ENCODE measurements around the gene DPP4. TPM values are rescaled to one million over a fixed set of nuclear protein-coding genes. Genes with fewer than 3 reads are reported as not detected.

DPP4 gene
- total RNA-seq: 10 to 100 TPM; 20.8 to 22.4 TPM

DNA sequence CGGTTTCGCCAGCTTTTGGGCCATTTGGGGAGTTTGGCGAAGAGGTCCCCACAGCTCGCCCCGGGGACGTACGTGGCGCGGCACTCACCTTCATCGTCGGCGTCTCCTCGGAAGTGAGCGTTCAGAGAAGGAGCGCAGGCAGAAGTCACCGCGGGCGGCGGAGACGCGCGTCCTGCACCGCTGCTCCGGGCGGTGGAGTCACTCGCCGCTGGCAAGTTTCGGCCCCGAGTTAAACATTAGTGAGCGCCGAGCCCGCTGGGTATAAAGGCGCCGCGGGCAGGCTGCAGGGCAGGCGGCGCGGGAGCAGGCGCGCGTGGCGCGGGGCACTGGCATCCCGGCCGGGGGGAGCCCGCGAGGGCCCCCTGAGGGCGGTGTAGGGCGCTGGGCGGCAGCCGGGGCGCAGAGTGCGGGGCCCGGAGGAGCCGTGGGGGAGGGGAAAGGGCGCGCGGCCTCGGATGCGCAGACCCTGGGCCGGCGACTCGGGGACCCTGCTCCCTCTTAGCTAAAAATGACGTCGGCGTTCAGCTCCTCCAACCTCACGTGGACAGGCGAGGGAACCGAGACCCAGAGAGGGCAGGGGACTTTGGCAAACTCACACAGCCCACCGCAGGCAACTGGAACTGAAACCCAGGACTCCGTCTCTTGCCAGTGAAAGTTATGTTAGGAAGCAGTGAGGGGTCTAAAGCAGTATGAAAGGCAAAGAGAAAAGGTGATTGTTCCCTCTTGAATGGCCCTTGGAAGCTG, at the start of gene DPP4:
TSS of gene DPP4 (minus strand) at position 328 of the 744 bp plus-strand sequence. CDS start at position 94, 234 bp downstream.
- H3K36me3 Mint-ChIP-seq: peaks cover 21% of the 10 kb centered on the region
- H3K4me1 Mint-ChIP-seq: peaks cover 35% of the 10 kb centered on the region
- peaks cover 7% of the 10 kb centered on the region for H3K9me3 Mint-ChIP-seq

GRCh38 chr2:162118166-162119031, 44.4 kb upstream of the DPP4 start:
- peaks cover 4% of the 10 kb centered on the region for H3K36me3 Mint-ChIP-seq
- H3K4me3 Mint-ChIP-seq: no peak overlapping the region
- DNase-seq: no peak
- no peaks in the 10 kb centered on the region for H3K27me3 Mint-ChIP-seq
- H3K9me3 Mint-ChIP-seq: peaks cover 7% of the 10 kb centered on the region
- no peak overlapping the region for H3K27ac Mint-ChIP-seq
- peaks cover 10% of the 10 kb centered on the region for H3K4me1 Mint-ChIP-seq

More for the DNA sequence above, at the start of gene DPP4:
- peak; percentile 64 for DNase-seq
- H3K27ac Mint-ChIP-seq: peak within 1 kb of the TSS; percentile 87
- no peaks in the 10 kb centered on the region for H3K27me3 Mint-ChIP-seq
- H3K4me3 Mint-ChIP-seq: peak within 1 kb of the TSS; percentile 91

- no peak overlapping the region for H3K27ac Mint-ChIP-seq
- H3K9me3 Mint-ChIP-seq: peaks cover 7% of the 10 kb centered on the region
- no peaks in the 10 kb centered on the region for H3K27me3 Mint-ChIP-seq
- H3K4me1 Mint-ChIP-seq: peaks cover 10% of the 10 kb centered on the region
- H3K36me3 Mint-ChIP-seq: peaks cover 4% of the 10 kb centered on the region
- no peak for DNase-seq
- H3K4me3 Mint-ChIP-seq: no peak overlapping the region
Measured at GRCh38 chr2:162116352-162116751, 42.3 kb upstream of the DPP4 start.

GRCh38 chr2:162115076-162115475, 41.1 kb upstream of the DPP4 start:
- Mint-ChIP-seq H3K27ac (no peak overlapping the region), H3K27me3 (no peaks in the 10 kb centered on the region), H3K4me3 (no peak overlapping the region), H3K36me3 (peaks cover 4% of the 10 kb centered on the region), H3K9me3 (peaks cover 7% of the 10 kb centered on the region), H3K4me1 (peaks cover 10% of the 10 kb centered on the region)
- DNase-seq: no peak

DNA sequence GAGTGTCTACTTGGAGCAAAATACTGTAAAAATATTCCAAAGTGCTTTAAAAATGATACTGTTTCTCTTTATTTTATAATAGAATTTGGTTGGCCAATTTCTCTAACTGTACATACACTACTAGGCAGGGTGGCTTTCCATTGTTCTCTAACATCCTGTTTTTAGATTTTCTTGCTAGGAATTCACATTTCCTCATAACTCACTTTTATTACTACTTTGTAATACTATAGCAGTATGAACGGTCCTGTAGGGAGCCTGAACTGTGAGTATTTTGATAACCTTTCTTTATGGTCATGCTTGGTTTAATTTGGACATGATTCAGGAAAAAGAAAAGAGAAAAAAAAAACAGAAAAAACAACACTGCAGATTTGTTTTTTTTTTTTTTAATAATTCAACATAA, 40.3 kb upstream of the DPP4 start:
- DNase-seq: no peak
- no peak overlapping the region for H3K27ac Mint-ChIP-seq
- H3K4me1 Mint-ChIP-seq: peaks cover 10% of the 10 kb centered on the region
- H3K36me3 Mint-ChIP-seq: peaks cover 4% of the 10 kb centered on the region
- H3K4me3 Mint-ChIP-seq: no peak overlapping the region
- H3K27me3 Mint-ChIP-seq: no peaks in the 10 kb centered on the region
- H3K9me3 Mint-ChIP-seq: peaks cover 7% of the 10 kb centered on the region

- peaks cover 7% of the 10 kb centered on the region for H3K9me3 Mint-ChIP-seq
- H3K36me3 Mint-ChIP-seq: peaks cover 4% of the 10 kb centered on the region
- no peaks in the 10 kb centered on the region for H3K27me3 Mint-ChIP-seq
- no peak overlapping the region for H3K27ac Mint-ChIP-seq
- no peak overlapping the region for H3K4me3 Mint-ChIP-seq
- H3K4me1 Mint-ChIP-seq: peaks cover 9% of the 10 kb centered on the region
- DNase-seq: no peak
Measured at GRCh38 chr2:162113776-162114168, 39.8 kb upstream of the DPP4 start.

DNA sequence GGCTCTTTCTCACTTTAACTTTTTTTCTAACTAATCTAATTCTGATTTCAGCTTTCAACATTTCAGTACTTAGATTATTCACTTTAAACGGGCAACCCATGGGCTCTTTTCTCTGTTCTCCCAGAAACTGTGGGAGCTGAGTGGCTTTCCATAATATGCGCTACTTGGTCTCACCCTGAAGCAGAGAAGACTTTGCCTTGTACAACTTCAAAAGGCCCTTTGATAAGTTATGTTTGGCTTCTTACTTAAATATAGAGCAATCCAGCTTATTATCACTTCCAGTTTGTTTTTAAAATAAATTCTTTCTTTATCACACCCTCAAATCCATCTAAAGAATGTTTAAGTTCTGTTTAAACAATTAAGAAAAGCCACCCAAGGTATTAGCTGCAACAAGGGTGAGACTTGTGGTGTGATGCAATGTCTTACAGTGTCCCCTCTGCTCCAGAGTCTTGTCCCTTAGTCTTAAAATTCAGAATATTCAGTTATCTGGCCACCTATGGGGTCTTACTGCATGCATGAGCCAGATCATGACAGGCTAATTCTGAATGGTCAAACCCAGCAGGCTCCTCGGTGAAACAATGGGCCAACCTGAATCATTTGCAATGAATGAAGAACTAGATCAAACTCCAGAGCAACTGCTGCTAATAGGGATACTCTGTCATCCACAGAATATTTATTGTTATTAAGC, 39.2 kb upstream of the DPP4 start:
- DNase-seq: no peak
- Mint-ChIP-seq H3K4me1 (peaks cover 7% of the 10 kb centered on the region), H3K9me3 (peaks cover 7% of the 10 kb centered on the region), H3K4me3 (no peak overlapping the region), H3K36me3 (peaks cover 4% of the 10 kb centered on the region), H3K27ac (no peak overlapping the region), H3K27me3 (no peaks in the 10 kb centered on the region)

GRCh38 chr2:162111958-162112850, 38.2 kb upstream of the DPP4 start:
- Mint-ChIP-seq H3K9me3 (peaks cover 7% of the 10 kb centered on the region), H3K4me1 (peaks cover 9% of the 10 kb centered on the region), H3K27me3 (no peaks in the 10 kb centered on the region), H3K4me3 (no peak overlapping the region), H3K36me3 (peaks cover 4% of the 10 kb centered on the region), H3K27ac (no peak overlapping the region)
- no peak for DNase-seq

DNA sequence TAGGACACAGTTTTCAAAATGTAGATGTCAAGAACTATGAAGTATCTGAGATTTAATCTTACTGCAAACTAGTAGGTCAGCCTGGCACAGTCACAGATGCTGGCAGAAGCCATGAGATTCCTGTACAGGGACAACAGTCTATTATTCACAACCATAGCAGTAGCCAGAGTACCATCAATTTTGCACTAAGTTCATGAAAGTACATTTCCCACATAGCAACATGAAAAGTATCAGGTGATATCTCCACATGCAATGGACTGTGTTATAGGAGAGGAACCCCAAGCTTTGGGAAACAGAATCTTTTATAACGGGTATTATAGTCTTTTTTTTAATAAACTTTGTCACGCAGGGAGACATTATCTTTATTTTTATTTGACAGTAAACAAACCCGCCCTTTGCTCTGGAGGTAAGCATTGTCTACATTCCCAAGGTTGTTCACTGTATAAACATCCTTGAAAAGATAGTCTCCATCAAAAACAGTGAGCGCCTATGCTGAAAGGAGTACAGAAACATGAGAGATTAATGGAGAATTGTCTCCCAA, 33.4 kb upstream of the DPP4 start:
- no peak overlapping the region for H3K27ac Mint-ChIP-seq
- peaks cover 4% of the 10 kb centered on the region for H3K4me1 Mint-ChIP-seq
- H3K4me3 Mint-ChIP-seq: no peak overlapping the region
- H3K27me3 Mint-ChIP-seq: no peaks in the 10 kb centered on the region
- DNase-seq: no peak
- no peaks in the 10 kb centered on the region for H3K36me3 Mint-ChIP-seq
- H3K9me3 Mint-ChIP-seq: no peaks in the 10 kb centered on the region

DNA sequence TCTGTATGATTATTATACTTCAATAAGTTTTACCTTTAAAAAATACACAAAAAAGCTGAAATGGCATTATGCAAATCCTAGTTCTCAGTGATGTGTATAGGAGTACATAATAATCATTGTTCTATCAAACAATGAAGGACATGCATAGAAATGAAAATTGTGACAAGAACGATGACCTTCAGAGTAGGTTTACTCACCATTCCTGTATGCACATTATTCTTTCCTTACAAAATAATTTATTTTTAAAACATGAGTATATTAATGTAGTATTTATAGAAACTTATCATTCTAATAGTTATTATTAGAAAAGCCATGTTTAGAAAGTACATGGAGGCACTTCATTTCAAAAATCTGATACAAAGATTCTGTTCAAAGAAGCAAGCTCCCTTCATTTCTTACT, 32.7 kb upstream of the DPP4 start:
- H3K27ac Mint-ChIP-seq: no peak overlapping the region
- H3K4me3 Mint-ChIP-seq: no peak overlapping the region

GRCh38 chr2:162106146-162106551, 32.1 kb upstream of the DPP4 start:
- no peak for DNase-seq
- Mint-ChIP-seq H3K36me3 (no peaks in the 10 kb centered on the region), H3K27me3 (no peaks in the 10 kb centered on the region), H3K4me3 (no peak overlapping the region), H3K4me1 (peaks cover 4% of the 10 kb centered on the region), H3K9me3 (no peaks in the 10 kb centered on the region), H3K27ac (no peak overlapping the region)

More for the DNA sequence above, 32.7 kb upstream of the DPP4 start:
- H3K36me3 Mint-ChIP-seq: no peaks in the 10 kb centered on the region
- DNase-seq: no peak
- no peaks in the 10 kb centered on the region for H3K27me3 Mint-ChIP-seq
- H3K9me3 Mint-ChIP-seq: no peaks in the 10 kb centered on the region
- peaks cover 4% of the 10 kb centered on the region for H3K4me1 Mint-ChIP-seq

DNA sequence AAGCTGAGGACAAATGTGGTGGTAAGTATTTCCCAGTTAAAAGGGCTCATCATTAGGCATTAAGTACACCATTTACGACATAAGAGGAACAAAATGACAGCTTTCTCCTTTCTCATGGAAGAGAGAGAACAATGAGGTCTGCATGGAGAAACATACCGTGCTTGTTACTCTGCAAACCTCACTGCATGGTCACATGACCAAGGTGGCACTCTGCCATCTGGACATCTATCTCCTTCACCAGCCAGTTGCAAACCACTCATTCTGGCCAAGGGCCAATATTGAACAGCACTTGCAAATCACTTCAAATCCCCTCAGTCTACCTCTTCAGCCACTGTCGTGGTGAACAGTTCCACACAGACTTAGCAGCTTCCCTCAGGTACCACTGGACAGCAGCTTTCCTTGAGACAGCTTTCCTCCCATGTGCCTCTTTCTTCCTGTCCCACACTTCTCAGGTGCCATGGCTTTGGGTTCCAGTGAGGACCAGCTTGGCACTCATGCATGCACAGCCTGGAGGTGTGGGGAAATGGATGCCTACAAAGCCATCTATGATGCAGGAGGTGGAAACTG, 29.5 kb upstream of the DPP4 start:
- H3K27me3 Mint-ChIP-seq: no peaks in the 10 kb centered on the region
- no peak for DNase-seq
- no peaks in the 10 kb centered on the region for H3K36me3 Mint-ChIP-seq
- H3K9me3 Mint-ChIP-seq: no peaks in the 10 kb centered on the region
- no peak overlapping the region for H3K27ac Mint-ChIP-seq
- H3K4me3 Mint-ChIP-seq: no peak overlapping the region
- peaks cover 4% of the 10 kb centered on the region for H3K4me1 Mint-ChIP-seq

GRCh38 chr2:162100579-162100978, 26.6 kb upstream of the DPP4 start:
- DNase-seq: no peak
- H3K9me3 Mint-ChIP-seq: no peaks in the 10 kb centered on the region
- no peaks in the 10 kb centered on the region for H3K36me3 Mint-ChIP-seq
- no peaks in the 10 kb centered on the region for H3K27me3 Mint-ChIP-seq
- no peak overlapping the region for H3K27ac Mint-ChIP-seq
- no peak overlapping the region for H3K4me3 Mint-ChIP-seq
- no peaks in the 10 kb centered on the region for H3K4me1 Mint-ChIP-seq

DNA sequence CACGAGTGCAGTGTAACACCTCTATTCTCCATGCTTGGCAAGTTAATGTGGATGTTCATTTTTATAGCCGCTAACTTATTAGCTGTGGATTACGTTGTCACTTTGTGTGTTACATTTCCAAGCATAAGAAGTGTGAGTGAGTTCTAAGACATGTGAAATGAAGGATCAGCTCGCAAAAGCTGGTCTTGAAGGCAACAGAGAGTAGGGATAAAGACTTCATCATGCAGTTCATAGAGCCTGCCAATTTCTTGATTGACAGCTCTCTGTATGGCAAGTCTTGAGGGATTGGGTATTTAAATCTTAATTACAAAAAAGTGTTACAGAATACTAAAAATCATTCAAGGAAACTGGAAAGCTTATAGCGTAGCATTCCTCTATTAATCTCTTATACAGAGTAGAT, 25.8 kb upstream of the DPP4 start:
- H3K27me3 Mint-ChIP-seq: no peaks in the 10 kb centered on the region
- no peak overlapping the region for H3K4me3 Mint-ChIP-seq
- H3K36me3 Mint-ChIP-seq: no peaks in the 10 kb centered on the region
- DNase-seq: no peak
- H3K9me3 Mint-ChIP-seq: no peaks in the 10 kb centered on the region
- H3K27ac Mint-ChIP-seq: no peak overlapping the region
- H3K4me1 Mint-ChIP-seq: no peaks in the 10 kb centered on the region

All from activated naive CD8-positive, alpha-beta T cell treated with anti-CD3 and anti-CD28 coated beads for 36 hours (primary cell).